Astrocyte (in vitro differentiated cells and primary cell): ENCODE measurements around the gene NFKBIL1. TPM values are rescaled to one million over a fixed set of nuclear protein-coding genes. Genes with fewer than 3 reads are reported as not detected.

Source experiments
- DNase-seq: peaks from one replicate; pipeline ENCODE4 v3.0.0-alpha.2; 2010; ENCODE audit warnings: low read depth
- FAIRE-seq: peaks from 2 replicates; lab custom pipeline; 2011; peaks lifted over from hg19 to GRCh38; lab: Jason Lieb, UNC
- H2AFZ ChIP-seq: 2 replicates; pipeline ENCODE4 v1.6.0; 2012; ENCODE audit warnings: low read depth, low read length, inconsistent platforms
- H3K27ac ChIP-seq: 2 replicates; pipeline ENCODE4 v1.5.1; 2011; ENCODE audit warnings: low read depth, low read length, inconsistent platforms
- H3K27me3 ChIP-seq: 2 replicates; pipeline ENCODE4 v1.6.0; 2011; ENCODE audit warnings: low read length, inconsistent platforms; ENCODE audit not compliant: insufficient read depth
- H3K36me3 ChIP-seq: 2 replicates; pipeline ENCODE4 v1.5.1; 2011; ENCODE audit warnings: low read length, inconsistent platforms; ENCODE audit not compliant: insufficient read depth
- H3K4me1 ChIP-seq: 2 replicates; pipeline ENCODE4 v1.5.1; 2011; ENCODE audit warnings: low read length, inconsistent platforms; ENCODE audit not compliant: insufficient read depth
- H3K4me2 ChIP-seq: 2 replicates; pipeline ENCODE4 v1.6.0; 2012; ENCODE audit warnings: low read length, inconsistent platforms
- H3K4me3 ChIP-seq: 2 replicates; pipeline ENCODE4 v1.5.1; 2011; ENCODE audit warnings: low read depth, mild to moderate bottlenecking, low read length, inconsistent platforms; ENCODE audit not compliant: insufficient read depth
- H3K79me2 ChIP-seq: 2 replicates; pipeline ENCODE4 v1.6.0; 2012; ENCODE audit warnings: mild to moderate bottlenecking, low read length, inconsistent platforms; ENCODE audit not compliant: insufficient read depth
- H3K9ac ChIP-seq: 2 replicates; pipeline ENCODE4 v1.6.0; 2012; ENCODE audit warnings: mild to moderate bottlenecking, low read length, inconsistent platforms
- H3K9me3 ChIP-seq: 2 replicates; pipeline ENCODE4 v1.5.1; 2012; ENCODE audit warnings: low read depth, mild to moderate bottlenecking, low read length, inconsistent platforms; ENCODE audit not compliant: insufficient read depth
- H4K20me1 ChIP-seq: 2 replicates; pipeline ENCODE4 v1.6.0; 2012; ENCODE audit warnings: low read length, inconsistent platforms; ENCODE audit not compliant: insufficient read depth
- H3K27ac Mint-ChIP-seq: one replicate; pipeline ENCODE4 v1.8.0; 2021; ENCODE audit warnings: mild to moderate bottlenecking, mixed read lengths; ENCODE audit not compliant: unreplicated experiment
- H3K27me3 Mint-ChIP-seq: one replicate; pipeline ENCODE4 v1.8.0; 2021; ENCODE audit warnings: low read depth, mixed read lengths; ENCODE audit not compliant: unreplicated experiment
- H3K36me3 Mint-ChIP-seq: one replicate; pipeline ENCODE4 v1.8.0; 2021; ENCODE audit warnings: low read depth, mixed read lengths; ENCODE audit not compliant: unreplicated experiment
- H3K4me1 Mint-ChIP-seq: one replicate; pipeline ENCODE4 v1.8.0; 2021; ENCODE audit warnings: low read depth, mixed read lengths; ENCODE audit not compliant: unreplicated experiment
- H3K4me3 Mint-ChIP-seq: one replicate; pipeline ENCODE4 v1.8.0; 2021; ENCODE audit warnings: mild to moderate bottlenecking, moderate library complexity, mixed read lengths; ENCODE audit not compliant: unreplicated experiment
- H3K9me3 Mint-ChIP-seq: one replicate; pipeline ENCODE4 v1.8.0; 2021; ENCODE audit warnings: mild to moderate bottlenecking, mixed read lengths; ENCODE audit not compliant: unreplicated experiment
- CTCF ChIP-seq: IDR thresholded peaks from 2 replicates; pipeline ENCODE4 v1.5.1; 2011; ENCODE audit warnings: low read depth, mild to moderate bottlenecking, inconsistent platforms, low read length, moderate library complexity; ENCODE audit not compliant: insufficient read depth
- EZH2 ChIP-seq: IDR thresholded peaks from 2 replicates; pipeline ENCODE4 v1.6.1; 2012; ENCODE audit warnings: mild to moderate bottlenecking, low read length, inconsistent platforms; ENCODE audit not compliant: insufficient read depth
- total RNA-seq: library from RNA; stranded (reverse); gene quantifications from 2 replicates; pipeline ENCODE4 v1.2.1, GENCODE V29; 2021

The NFKBIL1 gene
- total RNA-seq, 1 donor from 2014 or later, result 20.4 TPM

GRCh38 chr6:31569861-31570536 lies 22.6 kb downstream of the NFKBIL1 start:
- no peak for TF ChIP-seq EZH2
- Histone ChIP-seq H3K4me2 (no peak overlapping the region), H2AFZ (no peak overlapping the region), H3K27me3 (peaks cover 3% of the 10 kb centered on the region), H3K79me2 (no peaks in the 10 kb centered on the region), H3K9ac (no peak overlapping the region), H3K36me3 (no peaks in the 10 kb centered on the region), H3K27ac (no peak overlapping the region), H3K4me1 (no peaks in the 10 kb centered on the region), H4K20me1 (no peaks in the 10 kb centered on the region), H3K9me3 (no peaks in the 10 kb centered on the region), H3K4me3 (no peak overlapping the region)
- Mint-ChIP-seq H3K4me1 (peaks cover 11% of the 10 kb centered on the region), H3K36me3 (no peaks in the 10 kb centered on the region), H3K27me3 (peaks cover 15% of the 10 kb centered on the region), H3K27ac (no peak overlapping the region), H3K4me3 (no peak overlapping the region), H3K9me3 (no peaks in the 10 kb centered on the region)
- DNase-seq, result no peak
- FAIRE-seq, result no peak

DNA sequence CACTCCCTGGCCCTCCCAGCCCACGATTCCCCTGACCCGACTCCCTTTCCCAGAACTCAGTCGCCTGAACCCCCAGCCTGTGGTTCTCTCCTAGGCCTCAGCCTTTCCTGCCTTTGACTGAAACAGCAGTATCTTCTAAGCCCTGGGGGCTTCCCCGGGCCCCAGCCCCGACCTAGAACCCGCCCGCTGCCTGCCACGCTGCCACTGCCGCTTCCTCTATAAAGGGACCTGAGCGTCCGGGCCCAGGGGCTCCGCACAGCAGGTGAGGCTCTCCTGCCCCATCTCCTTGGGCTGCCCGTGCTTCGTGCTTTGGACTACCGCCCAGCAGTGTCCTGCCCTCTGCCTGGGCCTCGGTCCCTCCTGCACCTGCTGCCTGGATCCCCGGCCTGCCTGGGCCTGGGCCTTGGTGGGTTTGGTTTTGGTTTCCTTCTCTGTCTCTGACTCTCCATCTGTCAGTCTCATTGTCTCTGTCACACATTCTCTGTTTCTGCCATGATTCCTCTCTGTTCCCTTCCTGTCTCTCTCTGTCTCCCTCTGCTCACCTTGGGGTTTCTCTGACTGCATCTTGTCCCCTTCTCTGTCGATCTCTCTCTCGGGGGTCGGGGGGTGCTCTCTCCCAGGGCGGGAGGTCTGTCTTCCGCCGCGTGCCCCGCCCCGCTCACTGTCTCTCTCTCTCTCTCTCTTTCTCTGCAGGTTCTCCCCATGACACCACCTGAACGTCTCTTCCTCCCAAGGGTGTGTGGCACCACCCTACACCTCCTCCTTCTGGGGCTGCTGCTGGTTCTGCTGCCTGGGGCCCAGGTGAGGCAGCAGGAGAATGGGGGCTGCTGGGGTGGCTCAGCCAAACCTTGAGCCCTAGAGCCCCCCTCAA lies 24.9 kb downstream of the NFKBIL1 start, which contains the start of gene LTA:
Gene LTA, plus strand, starts transcription at position 249 of the 871 bp plus-strand sequence. Its CDS starts 454 bp downstream, at position 703.
- TF ChIP-seq CTCF (no peak), EZH2 (no peak)
- Mint-ChIP-seq H3K4me1 (peaks cover 12% of the 10 kb centered on the region), H3K9me3 (no peaks in the 10 kb centered on the region), H3K27me3 (peaks cover 27% of the 10 kb centered on the region), H3K36me3 (no peaks in the 10 kb centered on the region), H3K4me3 (no peak within 1 kb of the TSS), H3K27ac (no peak within 1 kb of the TSS)
- Histone ChIP-seq H3K79me2 (no peaks in the 10 kb centered on the region), H4K20me1 (no peaks in the 10 kb centered on the region), H3K27ac (no peak within 1 kb of the TSS), H3K9me3 (no peaks in the 10 kb centered on the region), H3K36me3 (no peaks in the 10 kb centered on the region), H3K4me3 (no peak within 1 kb of the TSS), H2AFZ (no peak within 1 kb of the TSS), H3K27me3 (peaks cover 3% of the 10 kb centered on the region), H3K4me1 (no peaks in the 10 kb centered on the region), H3K4me2 (no peak within 1 kb of the TSS), H3K9ac (no peak within 1 kb of the TSS)
- FAIRE-seq (no peak), DNase-seq (no peak)

- H3K27ac Mint-ChIP-seq, result peak overlapping the region; percentile 28
These were observed 26.1 kb downstream of the NFKBIL1 start for GRCh38 chr6:31573239-31574105.

More at GRCh38 chr6:31573239-31574105, 26.1 kb downstream of the NFKBIL1 start:
- Histone ChIP-seq H3K4me3 (no peak overlapping the region), H3K27ac (no peak overlapping the region), H3K9me3 (no peaks in the 10 kb centered on the region), H3K4me2 (no peak overlapping the region), H4K20me1 (no peaks in the 10 kb centered on the region), H2AFZ (no peak overlapping the region), H3K9ac (no peak overlapping the region), H3K4me1 (no peaks in the 10 kb centered on the region), H3K36me3 (no peaks in the 10 kb centered on the region), H3K79me2 (no peaks in the 10 kb centered on the region), H3K27me3 (peaks cover 3% of the 10 kb centered on the region)
- Mint-ChIP-seq H3K4me3 (no peak overlapping the region), H3K4me1 (peaks cover 12% of the 10 kb centered on the region), H3K36me3 (no peaks in the 10 kb centered on the region), H3K9me3 (no peaks in the 10 kb centered on the region), H3K27me3 (peaks cover 27% of the 10 kb centered on the region)
- DNase-seq (no peak), FAIRE-seq (no peak)
- TF ChIP-seq EZH2 (no peak), CTCF (no peak)
